AG04449 (cell line): ENCODE results near the gene ARHGEF4.
A peak's percentile ranks its signal among the peaks of the same experiment; 100 is the strongest.

Experiments
- CTCF ChIA-PET: fragments of 350-600 bp; formaldehyde crosslinking; extraction: SDS; loops from one replicate; lab custom pipeline; 2021; ENCODE audit warnings: antibody characterized with exemption; lab: Yijun Ruan, JAX
- POLR2A ChIA-PET: fragments of 400-600, 350-600 bp; formaldehyde crosslinking; extraction: SDS; loops from one replicate; lab custom pipeline; 2020; ENCODE audit warnings: antibody characterized with exemption, inconsistent platforms; lab: Yijun Ruan, JAX
- DNase-seq: peaks from one replicate; pipeline ENCODE4 v3.0.0-alpha.2; 2010; ENCODE audit warnings: low read depth, low spot score
- H3K4me3 ChIP-seq: 2 replicates; pipeline ENCODE4 v1.5.1; 2011; ENCODE audit warnings: low read depth, mild to moderate bottlenecking, control low read depth, low read length
- TF ChIP-seq, protein P1 (sequence below): IDR thresholded peaks from one replicate; pipeline ENCODE4 v1.5.1; 2011; ENCODE audit warnings: mild to moderate bottlenecking, moderate library complexity, low read length, control low read depth, inconsistent platforms; ENCODE audit not compliant: insufficient read depth; ENCODE audit errors: missing control alignments

Gene ARHGEF4

DNA sequence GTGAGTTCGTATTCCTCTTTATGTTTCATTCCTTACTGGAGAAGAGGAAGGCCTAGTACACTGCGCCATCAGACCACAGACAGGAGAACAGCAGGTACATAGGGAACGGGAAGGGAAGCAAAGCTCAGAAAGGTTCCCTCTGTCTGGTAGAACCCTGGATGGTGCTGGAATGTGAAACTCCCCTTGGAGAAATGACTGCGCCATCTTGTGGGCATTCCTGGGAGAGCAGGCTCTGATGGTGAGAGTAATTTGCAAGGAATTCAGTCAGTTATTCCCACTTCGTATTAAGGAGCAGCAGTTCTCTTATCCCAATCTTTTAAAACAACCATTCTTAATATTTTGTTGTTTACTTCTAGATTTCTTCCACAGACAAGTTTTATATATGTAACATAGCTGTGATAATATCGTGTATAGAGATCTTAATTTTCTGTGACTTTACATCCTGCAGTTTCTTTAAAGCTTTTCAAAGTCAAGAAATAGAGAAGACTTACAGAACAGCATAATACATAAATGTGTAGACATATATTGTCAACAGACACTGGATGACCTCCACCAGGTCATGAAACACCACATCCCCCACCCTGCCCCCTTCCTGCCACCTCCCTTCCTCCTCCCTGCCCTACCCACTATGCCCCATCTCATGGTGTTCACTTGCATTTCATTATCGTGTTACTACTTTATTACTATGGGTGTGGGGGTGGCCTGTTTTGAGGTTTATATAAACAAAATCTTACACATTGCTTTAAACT lies 83.9 kb downstream of the ARHGEF4 start:
- DNase-seq, result peak; percentile 5
- CTCF ChIA-PET, result interaction anchor here (0.7 to 4.3 kb wide), 10 partner anchors 9 to 124 kb away, joined by 3 to 51 read pairs (median 4); no protein-coding TSS in a partner anchor
- no peak overlapping the region for H3K4me3 ChIP-seq
- POLR2A ChIA-PET, result no interaction called here
- TF ChIP-seq, protein P1, sequence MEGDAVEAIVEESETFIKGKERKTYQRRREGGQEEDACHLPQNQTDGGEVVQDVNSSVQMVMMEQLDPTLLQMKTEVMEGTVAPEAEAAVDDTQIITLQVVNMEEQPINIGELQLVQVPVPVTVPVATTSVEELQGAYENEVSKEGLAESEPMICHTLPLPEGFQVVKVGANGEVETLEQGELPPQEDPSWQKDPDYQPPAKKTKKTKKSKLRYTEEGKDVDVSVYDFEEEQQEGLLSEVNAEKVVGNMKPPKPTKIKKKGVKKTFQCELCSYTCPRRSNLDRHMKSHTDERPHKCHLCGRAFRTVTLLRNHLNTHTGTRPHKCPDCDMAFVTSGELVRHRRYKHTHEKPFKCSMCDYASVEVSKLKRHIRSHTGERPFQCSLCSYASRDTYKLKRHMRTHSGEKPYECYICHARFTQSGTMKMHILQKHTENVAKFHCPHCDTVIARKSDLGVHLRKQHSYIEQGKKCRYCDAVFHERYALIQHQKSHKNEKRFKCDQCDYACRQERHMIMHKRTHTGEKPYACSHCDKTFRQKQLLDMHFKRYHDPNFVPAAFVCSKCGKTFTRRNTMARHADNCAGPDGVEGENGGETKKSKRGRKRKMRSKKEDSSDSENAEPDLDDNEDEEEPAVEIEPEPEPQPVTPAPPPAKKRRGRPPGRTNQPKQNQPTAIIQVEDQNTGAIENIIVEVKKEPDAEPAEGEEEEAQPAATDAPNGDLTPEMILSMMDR, result peak; percentile 86

DNA sequence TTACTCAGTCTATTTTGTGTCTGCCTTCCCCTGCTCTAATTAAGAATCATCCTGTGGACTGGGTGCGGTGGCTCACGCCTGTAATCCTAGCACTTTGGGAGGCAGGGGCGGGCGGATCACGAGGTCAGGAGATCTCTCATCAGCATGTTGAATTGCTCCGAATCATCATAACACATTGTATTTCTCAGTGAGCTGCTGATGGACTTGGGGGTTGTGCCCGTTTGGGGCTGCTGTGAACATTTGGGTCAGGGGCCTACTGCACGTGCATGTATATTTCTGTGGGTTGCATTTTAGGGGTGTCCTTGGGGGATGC lies 84.4 kb downstream of the ARHGEF4 start:
- POLR2A ChIA-PET, result no interaction called here
- CTCF ChIA-PET, result interaction anchor here (0.7 to 4.3 kb wide), 8 partner anchors 8 to 124 kb away, joined by 3 to 51 read pairs (median 3); no protein-coding TSS in a partner anchor
- TF ChIP-seq, protein P1, result no peak
- no peak for DNase-seq
- no peak overlapping the region for H3K4me3 ChIP-seq

DNA sequence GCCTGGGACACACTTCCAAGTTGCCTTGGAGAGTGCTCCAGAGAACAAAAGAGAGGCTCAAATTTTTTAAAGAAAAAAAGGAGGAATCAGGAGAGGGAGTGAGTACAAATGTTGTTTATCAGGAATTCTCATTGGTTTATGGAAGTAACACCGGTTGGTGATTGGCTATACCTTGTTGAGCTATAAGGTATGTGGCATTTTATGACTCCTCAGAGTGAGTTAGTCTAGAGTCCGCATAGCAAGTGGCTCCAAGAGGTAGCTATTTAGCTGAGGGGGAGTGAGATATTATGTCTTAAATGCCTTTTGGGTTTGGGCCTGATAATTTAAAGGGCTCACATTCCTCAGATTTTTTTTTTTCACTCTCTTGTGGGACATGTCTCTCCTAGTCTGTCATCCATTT lies 85.7 kb downstream of the ARHGEF4 start:
- TF ChIP-seq, protein P1, result no peak
- CTCF ChIA-PET, result interaction anchor here (4.3 kb wide), 1 partner anchor 126 kb away, joined by 51 read pairs; no protein-coding TSS in a partner anchor
- POLR2A ChIA-PET, result no interaction called here

DNA sequence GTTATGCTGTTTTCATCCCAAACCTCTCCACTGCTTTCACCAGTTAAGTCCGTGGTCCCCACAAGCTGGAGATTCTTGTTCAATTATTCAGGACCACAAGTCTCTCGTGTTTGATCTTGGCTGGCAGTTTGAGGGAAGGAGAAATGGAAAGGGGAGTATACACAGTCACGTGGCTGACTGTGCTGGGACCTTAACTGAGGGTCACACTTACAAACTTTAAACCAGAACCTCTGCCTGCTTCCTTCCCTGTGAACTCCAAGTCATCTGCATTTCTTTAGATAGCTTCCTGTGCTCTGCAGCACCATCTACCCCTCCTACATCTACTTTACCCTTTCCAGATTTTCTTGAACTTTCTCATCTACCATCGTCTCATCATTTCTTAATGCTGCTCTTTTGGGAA lies 91.7 kb downstream of the ARHGEF4 start:
- TF ChIP-seq, protein P1, result no peak
- no peak for DNase-seq
- ChIA-PET CTCF (interaction anchor here (0.9 to 1.3 kb wide), 2 partner anchors 8 to 130 kb away, joined by 3 to 8 read pairs; no protein-coding TSS in a partner anchor), POLR2A (no interaction called here)
- H3K4me3 ChIP-seq, result no peak overlapping the region

More for the DNA sequence above, 85.7 kb downstream of the ARHGEF4 start:
- no peak for DNase-seq
- no peak overlapping the region for H3K4me3 ChIP-seq

DNA sequence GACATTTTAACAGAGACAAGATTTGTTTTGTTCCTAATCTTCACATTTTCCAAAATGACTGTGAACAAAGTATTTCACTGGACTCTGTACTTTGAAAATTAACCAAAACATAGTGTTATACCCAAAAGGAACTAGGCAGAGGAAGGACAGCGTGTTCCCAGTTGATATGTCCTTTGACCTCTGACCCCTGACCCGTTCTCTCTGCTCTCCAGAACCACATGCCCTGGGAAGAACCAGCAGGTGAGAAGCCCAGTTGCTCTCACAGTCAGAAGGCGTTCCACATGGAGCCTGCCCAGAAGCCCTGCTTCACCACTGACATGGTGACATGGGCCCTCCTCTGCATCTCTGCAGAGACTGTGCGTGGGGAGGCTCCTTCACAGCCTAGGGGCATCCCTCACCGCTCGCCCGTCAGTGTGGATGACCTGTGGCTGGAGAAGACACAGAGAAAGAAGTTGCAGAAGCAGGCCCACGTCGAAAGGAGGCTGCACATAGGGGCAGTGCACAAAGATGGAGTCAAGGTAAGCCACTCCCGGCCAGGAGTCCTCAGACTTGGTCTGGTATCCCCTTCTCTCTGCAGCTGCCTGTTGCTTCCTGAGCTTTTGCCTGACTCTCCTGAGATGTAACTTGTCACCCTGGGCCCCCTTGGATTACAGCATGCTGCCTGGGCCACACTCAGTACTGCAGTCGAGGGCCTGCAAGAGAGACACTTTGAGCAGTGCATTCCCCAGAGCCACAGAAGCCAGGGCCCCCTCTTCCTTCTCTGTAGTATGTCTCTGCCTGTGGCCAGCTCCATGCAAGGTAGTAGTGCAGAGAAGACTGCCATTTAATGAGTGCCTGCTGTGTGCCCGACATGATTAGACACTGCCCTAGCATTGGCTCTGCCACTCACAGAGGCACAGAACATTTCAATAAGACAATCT lies 94.3 kb downstream of the ARHGEF4 start:
- DNase-seq, result no peak
- no peak overlapping the region for H3K4me3 ChIP-seq
- ChIA-PET POLR2A (no interaction called here), CTCF (no interaction called here)
- TF ChIP-seq, protein P1, result no peak

DNA sequence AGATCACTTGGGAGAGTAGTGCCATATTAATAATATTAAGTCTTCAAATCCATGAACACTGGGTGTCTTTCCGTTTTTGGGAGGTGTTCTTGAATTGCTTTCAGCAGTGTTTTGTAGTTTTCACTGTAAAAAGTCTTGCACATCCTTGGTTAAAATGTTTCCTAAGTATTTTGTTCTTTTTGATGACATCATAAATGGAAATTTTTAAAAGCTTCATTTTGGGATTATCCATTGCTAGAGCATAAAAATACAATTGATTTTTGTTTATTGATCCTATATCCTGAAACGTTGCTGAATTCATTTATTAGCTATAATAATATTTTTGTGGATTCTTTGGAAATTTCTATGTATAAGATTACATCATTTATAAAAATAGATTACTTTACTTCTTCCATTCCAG lies 96.8 kb downstream of the ARHGEF4 start:
- H3K4me3 ChIP-seq, result no peak overlapping the region
- TF ChIP-seq, protein P1, result no peak
- no peak for DNase-seq
- ChIA-PET CTCF (interaction anchor here (1.0 kb wide), 1 partner anchor 13 kb away, joined by 3 read pairs; no protein-coding TSS in a partner anchor), POLR2A (no interaction called here)
